Gastrocnemius medialis (tissue), 4 donors: ENCODE measurements around the gene SRGAP1. TPM values are rescaled to one million over a fixed set of nuclear protein-coding genes. Genes with fewer than 3 reads are reported as not detected.
"Not testable (repeated sequence)": the region's sequence is repeated elsewhere in the genome, so short reads cannot be mapped to it uniquely, and the experiment has no call there.

ENCODE experiments used
- ATAC-seq, 2 donors: fragments of 150-250 bp; one replicate each; pipeline ENCODE4 v1.9.1; 2016
- DNase-seq, 2 donors: peaks; one replicate each; pipeline ENCODE4 v3.0.0-alpha.2; 2019
- H3K27ac ChIP-seq, 4 donors: fragments of 200-600 bp; sonication (generic); 1 replicate in 1 of 4; 2 replicates in 3 of 4; pipeline ENCODE4 v1.5.1; 2016 to 2018; ENCODE audit warnings: mild to moderate bottlenecking in 2 of 4, moderate library complexity in 1 of 4
- H3K27me3 ChIP-seq, 3 donors: fragments of 200-600 bp; sonication (generic) in 2 of 3; 1 replicate in 1 of 3; 2 replicates in 2 of 3; pipeline versions ENCODE4 v1.5.1 to v1.6.0; 2016 to 2019; ENCODE audit warnings: mild to moderate bottlenecking in 1 of 3, moderate library complexity in 1 of 3
- H3K36me3 ChIP-seq, 2 donors: fragments of 200-600 bp; sonication (generic) in 1 of 2; one replicate each; pipeline ENCODE4 v1.5.1; 2017 to 2018
- H3K4me1 ChIP-seq, 2 donors: fragments of 200-600 bp; sonication (generic) in 1 of 2; one replicate each; pipeline ENCODE4 v1.5.1; 2016 to 2017; ENCODE audit warnings: mild to moderate bottlenecking in 2 of 2
- H3K4me3 ChIP-seq, 4 donors: fragments of 200-600 bp; sonication (generic) in 3 of 4; 1 replicate in 1 of 4; 2 replicates in 3 of 4; pipeline ENCODE4 v1.5.1; 2016 to 2019; ENCODE audit warnings: mild to moderate bottlenecking in 2 of 4
- H3K9me3 ChIP-seq, 3 donors: fragments of 200-600 bp; sonication (generic) in 2 of 3; 1 replicate in 1 of 3; 2 replicates in 2 of 3; pipeline ENCODE4 v1.5.1; 2016 to 2019
- CTCF ChIP-seq, 5 experiments: fragments of 450-650 bp in 3 of 5; fragments of 200-600 bp in 2 of 5; sonication (generic) in 2 of 5; IDR thresholded peaks in 4 of 5; conservative IDR thresholded peaks in 1 of 5; 1 replicate in 4 of 5; 2 replicates in 1 of 5; pipeline ENCODE4 v1.5.1; 2016 to 2019; ENCODE audit warnings: antibody characterized with exemption in 5 of 5, mild to moderate bottlenecking in 3 of 5, moderate library complexity in 3 of 5
- POLR2A ChIP-seq, 2 donors: fragments of 450-650 bp; IDR thresholded peaks; one replicate each; pipeline ENCODE4 v1.6.1; 2017; ENCODE audit warnings: antibody characterized with exemption in 2 of 2, mild to moderate bottlenecking in 2 of 2, moderate library complexity in 2 of 2
- in situ Hi-C, 4 donors: fragments of 200-750 bp; cut with MboI; loops; one replicate each; pipeline versions ENCODE4 v1.15.0 to v1.8.0; 2017; ENCODE audit warnings: low sequenced_read_pairs in 4 of 4
- intact Hi-C: fragments of 100-400 bp; cut with DNase I; formaldehyde crosslinking; loops from one replicate; pipeline ENCODE4 v1.15.1; 2023; ENCODE audit warnings: low total_unique reads
- total RNA-seq, 4 donors: library from RNA; depleted of rRNA; stranded (reverse); fragments of >200 nt; gene quantifications; one replicate each; pipeline versions ENCODE4 v1.1.0 to v1.2.3, GENCODE V29; 2016

Gene SRGAP1
- total RNA-seq, 4 donors from 2014 or later: 0.36 to 0.85 (median 0.66) TPM

GRCh38 chr12:63836936-63837335 lies 7.6 kb upstream of the SRGAP1 start:
- intact Hi-C loops (no loop called here), in situ Hi-C loops (loop anchor here in 2 of 4 donors (5.0 to 25.0 kb wide), 2 partner anchors 420 to 550 kb away; partner anchors contain the start of gene C12orf56 (in 1 of the 2))
- no peak for ATAC-seq

GRCh38 chr12:63838411-63838810 lies 6.1 kb upstream of the SRGAP1 start:
- H3K9me3 ChIP-seq: no peaks in the 10 kb centered on the region
- no peak overlapping the region for H3K27ac ChIP-seq
- in situ Hi-C loops: loop anchor here in 2 of 4 donors (5.0 to 25.0 kb wide), 2 partner anchors 419 to 549 kb away; partner anchors contain the start of gene C12orf56 (in 1 of the 2)
- H3K36me3 ChIP-seq: no peaks in the 10 kb centered on the region
- DNase-seq (no peak), ATAC-seq (no peak)
- no peaks in the 10 kb centered on the region for H3K4me1 ChIP-seq
- intact Hi-C loops: no loop called here
- TF ChIP-seq CTCF (IDR thresholded peaks at IDR 0.05 in 4 of 5, conservative IDR thresholded peaks at IDR 0.05 in 1 of 5) (no peak), POLR2A (IDR thresholded peaks at IDR 0.05) (no peak)
- no peak overlapping the region for H3K4me3 ChIP-seq
- H3K27me3 ChIP-seq: no peaks in the 10 kb centered on the region

More at GRCh38 chr12:63836936-63837335, 7.6 kb upstream of the SRGAP1 start:
- Histone ChIP-seq H3K36me3 (no peaks in the 10 kb centered on the region), H3K4me1 (no peaks in the 10 kb centered on the region), H3K27ac (no peak overlapping the region), H3K9me3 (no peaks in the 10 kb centered on the region), H3K27me3 (no peaks in the 10 kb centered on the region), H3K4me3 (no peak overlapping the region)
- TF ChIP-seq POLR2A (IDR thresholded peaks at IDR 0.05): no peak
- no peak for TF ChIP-seq CTCF (IDR thresholded peaks at IDR 0.05 in 4 of 5, conservative IDR thresholded peaks at IDR 0.05 in 1 of 5)
- no peak for DNase-seq

- no peak overlapping the region for H3K27ac ChIP-seq
- peaks cover 4 to 7% of the 10 kb centered on the region in 2 donors for H3K4me1 ChIP-seq
- H3K36me3 ChIP-seq: no peaks in the 10 kb centered on the region
- no peak overlapping the region for H3K4me3 ChIP-seq
- intact Hi-C loops: loop anchor here (5.0 kb wide), 4 partner anchors 59 to 611 kb away; partner anchors contain the start of genes TBK1 and XPOT
- TF ChIP-seq POLR2A (IDR thresholded peaks at IDR 0.05) (no peak), CTCF (IDR thresholded peaks at IDR 0.05 in 4 of 5, conservative IDR thresholded peaks at IDR 0.05 in 1 of 5) (no peak)
- ATAC-seq (no peak), DNase-seq (no peak)
- no peaks in the 10 kb centered on the region for H3K9me3 ChIP-seq
- no peaks in the 10 kb centered on the region for H3K27me3 ChIP-seq
- in situ Hi-C loops: loop anchor here in 3 of 4 donors (5.0 to 25.0 kb wide), 4 partner anchors 336 to 546 kb away; partner anchors contain the start of gene C12orf56 (in 1 of the 3)
These were observed 3.5 kb upstream of the SRGAP1 start for GRCh38 chr12:63841011-63841410.

- in situ Hi-C loops (loop anchor here in 3 of 4 donors (5.0 to 25.0 kb wide), 4 partner anchors 336 to 546 kb away; partner anchors contain the start of gene C12orf56 (in 1 of the 3)), intact Hi-C loops (loop anchor here (5.0 kb wide), 4 partner anchors 59 to 611 kb away; partner anchors contain the start of genes TBK1 and XPOT)
- ATAC-seq (no peak), DNase-seq (no peak)
- Histone ChIP-seq H3K27ac (no peak overlapping the region), H3K36me3 (no peaks in the 10 kb centered on the region), H3K27me3 (no peaks in the 10 kb centered on the region), H3K4me3 (no peak overlapping the region), H3K4me1 (peaks cover 4 to 7% of the 10 kb centered on the region in 2 donors), H3K9me3 (no peaks in the 10 kb centered on the region)
- TF ChIP-seq POLR2A (IDR thresholded peaks at IDR 0.05): no peak
- TF ChIP-seq CTCF (IDR thresholded peaks at IDR 0.05 in 4 of 5, conservative IDR thresholded peaks at IDR 0.05 in 1 of 5): no peak
These were observed 2.9 kb upstream of the SRGAP1 start for GRCh38 chr12:63841571-63841970.

GRCh38 chr12:63842750-63843149 lies 1.8 kb upstream of the SRGAP1 start:
- H3K4me1 ChIP-seq, H3K36me3 ChIP-seq, H3K9me3 ChIP-seq, ATAC-seq, DNase-seq, H3K27me3 ChIP-seq: not testable (repeated sequence)
- Histone ChIP-seq H3K4me3 (peak overlapping the region in 1 of 4 donors; percentile 73), H3K27ac (peak overlapping the region in 2 of 4 donors; percentile 84 to 85)
- intact Hi-C loops: loop anchor here (1.0 to 5.0 kb wide), 5 partner anchors 60 to 610 kb away; partner anchors contain the start of genes TBK1 and XPOT
- in situ Hi-C loops: loop anchor here in 3 of 4 donors (5.0 to 25.0 kb wide), 4 partner anchors 335 to 545 kb away; partner anchors contain the start of gene C12orf56 (in 1 of the 3)
